ENCODE measurements around the gene CCDC40. TPM values are rescaled to one million over a fixed set of nuclear protein-coding genes. Genes with fewer than 3 reads are reported as not detected.

Gene CCDC40
- total and polyA plus RNA-seq, 2 of the 13 experiments (the other 11 are each of a cell fraction or from before 2014, with no cell fraction given) = 4.1 to 5.5 TPM

DNA sequence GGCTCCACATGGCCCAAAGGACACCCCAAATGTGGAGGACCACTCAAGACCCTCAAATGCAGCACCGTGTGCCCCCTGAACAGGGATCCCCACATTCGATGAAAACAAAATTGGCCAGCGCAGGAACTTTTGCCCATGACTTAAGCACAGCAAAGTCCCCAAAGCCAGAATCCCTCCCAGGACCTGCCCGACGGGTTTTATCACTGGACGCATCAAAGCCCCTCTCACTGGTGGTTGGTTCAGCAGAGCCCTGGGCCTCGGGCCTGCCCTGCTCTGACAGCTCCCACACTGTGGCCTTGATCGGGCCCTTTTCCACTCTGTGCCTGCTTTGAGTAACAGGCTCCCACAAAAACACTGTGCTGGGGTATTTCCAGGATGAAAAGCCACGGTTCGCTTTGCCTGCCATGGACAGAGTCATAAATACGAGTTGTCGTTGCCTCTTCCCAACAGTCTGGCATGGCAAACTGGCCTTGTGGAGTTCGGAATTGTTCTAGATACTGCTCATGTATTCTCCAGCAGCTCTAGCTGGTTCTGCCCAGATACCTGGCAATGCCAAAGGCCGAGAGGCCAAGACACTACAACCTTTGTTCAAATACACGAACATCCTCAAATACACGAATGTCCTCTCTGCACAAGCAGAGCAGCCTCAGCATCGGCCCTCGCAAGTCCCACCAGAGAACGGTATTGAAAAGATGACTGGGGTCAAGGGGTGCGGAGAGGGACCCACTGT is 47.2 kb upstream of the CCDC40 start:
- FAIRE-seq (no peak), ATAC-seq (no peak), DNase-seq (ENCODE audit: low spot score) (no peak)
- H2AFZ ChIP-seq (ENCODE audit: low read length) = no peak overlapping the region
- H3K9me3 ChIP-seq (ENCODE audit: low read length) = no peaks in the 10 kb centered on the region
- in situ Hi-C loops (cut with HindIII; ENCODE audit: extremely low pct_ligation_motif_present, low pct_unique_long_range_greater_than_20kb) = no loop called here
- H3K27ac ChIP-seq (ENCODE audit: extremely low read length, insufficient read depth, low read length) = peak overlapping the region; percentile 90
- H3K4me3 ChIP-seq (replicated peaks in 1 of 3; ENCODE audit: insufficient read depth in 1 of 3, low read depth in 2 of 3, low read length in 3 of 3) = peak overlapping the region in 2 of 3 experiments; percentile 6 to 42; a peak in 2 of 6 replicates
- WGBS (ENCODE audit: low lambda C conversion rate) = 67% methylated on average over 20 of the region's 20 CpGs
- POLR2A ChIA-PET = interaction anchor here (1.0 to 10.9 kb wide), 7 partner anchors 54 to 246 kb away, joined by 3 to 333 read pairs (median 64); partner anchors contain the start of genes CBX4 and CBX8
- no peaks in the 10 kb centered on the region for H3K36me3 ChIP-seq (replicated peaks in 1 of 2; ENCODE audit: control insufficient read depth in 1 of 2, insufficient read depth in 2 of 2, low read length in 2 of 2)
- peak overlapping the region; percentile 88 for H3K4me2 ChIP-seq (ENCODE audit: low read depth, low read length)
- H4K20me1 ChIP-seq (ENCODE audit: insufficient read depth, low read length) = no peaks in the 10 kb centered on the region
- H3K4me1 ChIP-seq (ENCODE audit: insufficient read depth, low read length) = peaks cover 97% of the 10 kb centered on the region
- no TSS peak for BruUV-seq (replicated peaks)
- no peaks in the 10 kb centered on the region for H3K27me3 ChIP-seq (ENCODE audit: control insufficient read depth in 1 of 2, insufficient read depth in 2 of 2, low read length in 2 of 2)
- peaks cover 11% of the 10 kb centered on the region for H3K79me2 ChIP-seq (ENCODE audit: insufficient read depth, low read length)
- intact Hi-C loops (cut with micrococcal nuclease; ENCODE audit: unreplicated experiment) = loop anchor here (5.0 kb wide), 1 partner anchor 247 kb away; no protein-coding TSS in a partner anchor
- peak overlapping the region; percentile 73 for H3K9ac ChIP-seq (ENCODE audit: insufficient read depth, low read depth, low read length)
- CTCF ChIA-PET (ENCODE audit: low intra/inter-chr PET ratio, low total read pairs) = no interaction called here
- no peak for TF ChIP-seq HCFC1 (IDR thresholded peaks at IDR 0.05; ENCODE audit: low read depth, low read length)
- TF ChIP-seq, protein P1, sequence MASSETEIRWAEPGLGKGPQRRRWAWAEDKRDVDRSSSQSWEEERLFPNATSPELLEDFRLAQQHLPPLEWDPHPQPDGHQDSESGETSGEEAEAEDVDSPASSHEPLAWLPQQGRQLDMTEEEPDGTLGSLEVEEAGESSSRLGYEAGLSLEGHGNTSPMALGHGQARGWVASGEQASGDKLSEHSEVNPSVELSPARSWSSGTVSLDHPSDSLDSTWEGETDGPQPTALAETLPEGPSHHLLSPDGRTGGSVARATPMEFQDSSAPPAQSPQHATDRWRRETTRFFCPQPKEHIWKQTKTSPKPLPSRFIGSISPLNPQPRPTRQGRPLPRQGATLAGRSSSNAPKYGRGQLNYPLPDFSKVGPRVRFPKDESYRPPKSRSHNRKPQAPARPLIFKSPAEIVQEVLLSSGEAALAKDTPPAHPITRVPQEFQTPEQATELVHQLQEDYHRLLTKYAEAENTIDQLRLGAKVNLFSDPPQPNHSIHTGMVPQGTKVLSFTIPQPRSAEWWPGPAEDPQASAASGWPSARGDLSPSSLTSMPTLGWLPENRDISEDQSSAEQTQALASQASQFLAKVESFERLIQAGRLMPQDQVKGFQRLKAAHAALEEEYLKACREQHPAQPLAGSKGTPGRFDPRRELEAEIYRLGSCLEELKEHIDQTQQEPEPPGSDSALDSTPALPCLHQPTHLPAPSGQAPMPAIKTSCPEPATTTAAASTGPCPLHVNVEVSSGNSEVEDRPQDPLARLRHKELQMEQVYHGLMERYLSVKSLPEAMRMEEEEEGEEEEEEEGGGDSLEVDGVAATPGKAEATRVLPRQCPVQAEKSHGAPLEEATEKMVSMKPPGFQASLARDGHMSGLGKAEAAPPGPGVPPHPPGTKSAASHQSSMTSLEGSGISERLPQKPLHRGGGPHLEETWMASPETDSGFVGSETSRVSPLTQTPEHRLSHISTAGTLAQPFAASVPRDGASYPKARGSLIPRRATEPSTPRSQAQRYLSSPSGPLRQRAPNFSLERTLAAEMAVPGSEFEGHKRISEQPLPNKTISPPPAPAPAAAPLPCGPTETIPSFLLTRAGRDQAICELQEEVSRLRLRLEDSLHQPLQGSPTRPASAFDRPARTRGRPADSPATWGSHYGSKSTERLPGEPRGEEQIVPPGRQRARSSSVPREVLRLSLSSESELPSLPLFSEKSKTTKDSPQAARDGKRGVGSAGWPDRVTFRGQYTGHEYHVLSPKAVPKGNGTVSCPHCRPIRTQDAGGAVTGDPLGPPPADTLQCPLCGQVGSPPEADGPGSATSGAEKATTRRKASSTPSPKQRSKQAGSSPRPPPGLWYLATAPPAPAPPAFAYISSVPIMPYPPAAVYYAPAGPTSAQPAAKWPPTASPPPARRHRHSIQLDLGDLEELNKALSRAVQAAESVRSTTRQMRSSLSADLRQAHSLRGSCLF (CRISPR knock-in tag; IDR thresholded peaks at IDR 0.05; ENCODE audit: borderline replicate concordance) = no peak
- TF ChIP-seq SRF (IDR thresholded peaks at IDR 0.05; ENCODE audit: low read depth, low read length) = no peak
- no peak for TF ChIP-seq HMG20A (CRISPR knock-in tag; IDR thresholded peaks at IDR 0.05; ENCODE audit: borderline replicate concordance)
- no peak for TF ChIP-seq ZNF558 (CRISPR knock-in tag; IDR thresholded peaks at IDR 0.05; ENCODE audit: borderline replicate concordance)
- no peak for TF ChIP-seq TAF1 (CRISPR knock-in tag; IDR thresholded peaks at IDR 0.05)
- no peak for TF ChIP-seq CEBPB (IDR thresholded peaks at IDR 0.05; ENCODE audit: borderline replicate concordance, low read depth, low read length)
- TF ChIP-seq ZNF24 (IDR thresholded peaks at IDR 0.05) = no peak
- TF ChIP-seq, protein P2, sequence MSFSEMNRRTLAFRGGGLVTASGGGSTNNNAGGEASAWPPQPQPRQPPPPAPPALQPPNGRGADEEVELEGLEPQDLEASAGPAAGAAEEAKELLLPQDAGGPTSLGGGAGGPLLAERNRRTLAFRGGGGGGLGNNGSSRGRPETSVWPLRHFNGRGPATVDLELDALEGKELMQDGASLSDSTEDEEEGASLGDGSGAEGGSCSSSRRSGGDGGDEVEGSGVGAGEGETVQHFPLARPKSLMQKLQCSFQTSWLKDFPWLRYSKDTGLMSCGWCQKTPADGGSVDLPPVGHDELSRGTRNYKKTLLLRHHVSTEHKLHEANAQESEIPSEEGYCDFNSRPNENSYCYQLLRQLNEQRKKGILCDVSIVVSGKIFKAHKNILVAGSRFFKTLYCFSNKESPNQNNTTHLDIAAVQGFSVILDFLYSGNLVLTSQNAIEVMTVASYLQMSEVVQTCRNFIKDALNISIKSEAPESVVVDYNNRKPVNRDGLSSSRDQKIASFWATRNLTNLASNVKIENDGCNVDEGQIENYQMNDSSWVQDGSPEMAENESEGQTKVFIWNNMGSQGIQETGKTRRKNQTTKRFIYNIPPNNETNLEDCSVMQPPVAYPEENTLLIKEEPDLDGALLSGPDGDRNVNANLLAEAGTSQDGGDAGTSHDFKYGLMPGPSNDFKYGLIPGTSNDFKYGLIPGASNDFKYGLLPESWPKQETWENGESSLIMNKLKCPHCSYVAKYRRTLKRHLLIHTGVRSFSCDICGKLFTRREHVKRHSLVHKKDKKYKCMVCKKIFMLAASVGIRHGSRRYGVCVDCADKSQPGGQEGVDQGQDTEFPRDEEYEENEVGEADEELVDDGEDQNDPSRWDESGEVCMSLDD (CRISPR knock-in tag; IDR thresholded peaks at IDR 0.05; ENCODE audit: borderline replicate concordance) = 0 out of 2 replicates have a peak, but pooled peaks have one; percentile 10
- 0 out of 2 replicates have a peak, but pooled peaks have one; percentile 53 for TF ChIP-seq REPIN1 (CRISPR knock-in tag; IDR thresholded peaks at IDR 0.05; ENCODE audit: borderline replicate concordance, low read depth)
- TF ChIP-seq NFYB (CRISPR knock-in tag; IDR thresholded peaks at IDR 0.05) = no peak
- 0 out of 2 replicates have a peak, but pooled peaks have one; percentile 38 for TF ChIP-seq ZNF572 (CRISPR knock-in tag; IDR thresholded peaks at IDR 0.05)
- TF ChIP-seq ZNF891 (CRISPR knock-in tag; IDR thresholded peaks at IDR 0.05) = peak; percentile 68; the same call in 1 of the 2 replicates
- TF ChIP-seq SP4 (CRISPR knock-in tag; IDR thresholded peaks at IDR 0.05) = peak; percentile 54; the same call in 1 of the 2 replicates
- TF ChIP-seq, protein P3, sequence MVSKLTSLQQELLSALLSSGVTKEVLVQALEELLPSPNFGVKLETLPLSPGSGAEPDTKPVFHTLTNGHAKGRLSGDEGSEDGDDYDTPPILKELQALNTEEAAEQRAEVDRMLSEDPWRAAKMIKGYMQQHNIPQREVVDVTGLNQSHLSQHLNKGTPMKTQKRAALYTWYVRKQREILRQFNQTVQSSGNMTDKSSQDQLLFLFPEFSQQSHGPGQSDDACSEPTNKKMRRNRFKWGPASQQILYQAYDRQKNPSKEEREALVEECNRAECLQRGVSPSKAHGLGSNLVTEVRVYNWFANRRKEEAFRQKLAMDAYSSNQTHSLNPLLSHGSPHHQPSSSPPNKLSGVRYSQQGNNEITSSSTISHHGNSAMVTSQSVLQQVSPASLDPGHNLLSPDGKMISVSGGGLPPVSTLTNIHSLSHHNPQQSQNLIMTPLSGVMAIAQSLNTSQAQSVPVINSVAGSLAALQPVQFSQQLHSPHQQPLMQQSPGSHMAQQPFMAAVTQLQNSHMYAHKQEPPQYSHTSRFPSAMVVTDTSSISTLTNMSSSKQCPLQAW (CRISPR knock-in tag; IDR thresholded peaks at IDR 0.05) = 0 out of 2 replicates have a peak, but pooled peaks have one; percentile 20
